ENCODE measurements around the gene HOXB8.
A peak's percentile ranks its signal among the peaks of the same experiment; 100 is the strongest.

HOXB8 gene

DNA sequence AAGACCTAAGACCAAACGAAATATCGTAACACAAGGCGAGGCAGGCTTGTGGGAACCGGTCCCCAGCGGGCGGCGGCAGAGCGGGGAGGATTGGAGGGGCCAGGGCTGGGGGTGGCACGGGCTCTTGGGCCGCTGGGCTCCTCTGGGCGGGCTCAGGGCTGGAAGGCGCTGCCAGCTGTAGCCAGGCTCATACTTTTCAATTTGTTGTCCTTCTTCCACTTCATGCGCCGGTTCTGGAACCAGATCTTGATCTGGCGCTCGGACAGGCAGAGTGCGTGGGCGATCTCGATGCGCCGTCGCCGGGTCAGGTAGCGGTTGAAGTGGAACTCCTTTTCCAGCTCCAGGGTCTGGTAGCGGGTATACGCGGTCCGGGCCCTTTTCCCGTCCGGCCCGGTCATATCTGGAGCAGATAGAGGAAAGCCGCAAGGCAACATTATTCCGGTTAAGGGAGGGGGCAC, 23.0 kb downstream of the HOXB8 start:
- DNase-seq, result no peak
- Mint-ChIP-seq H3K27me3 (ENCODE audit: low read depth, poor library complexity) (peaks cover 25% of the 10 kb centered on the region), H3K4me1 (peaks cover 20% of the 10 kb centered on the region), H3K9me3 (peaks cover 4% of the 10 kb centered on the region), H3K27ac (peak overlapping the region; percentile 100), H3K4me3 (peak overlapping the region; percentile 99), H3K36me3 (ENCODE audit: low read depth) (peaks cover 99% of the 10 kb centered on the region)
- no peak for TF ChIP-seq CTCF (IDR thresholded peaks at IDR 0.05)

GRCh38 chr17:48591255-48592056, 23.6 kb downstream of the HOXB8 start:
- peaks cover 19% of the 10 kb centered on the region for H3K4me1 Mint-ChIP-seq
- peaks cover 99% of the 10 kb centered on the region for H3K36me3 Mint-ChIP-seq (ENCODE audit: low read depth)
- no peak for DNase-seq
- peaks cover 4% of the 10 kb centered on the region for H3K9me3 Mint-ChIP-seq
- H3K4me3 Mint-ChIP-seq, result peak overlapping the region; percentile 99
- H3K27ac Mint-ChIP-seq, result peak overlapping the region; percentile 100
- TF ChIP-seq CTCF (IDR thresholded peaks at IDR 0.05), result no peak
- peaks cover 28% of the 10 kb centered on the region for H3K27me3 Mint-ChIP-seq (ENCODE audit: low read depth, poor library complexity)

DNA sequence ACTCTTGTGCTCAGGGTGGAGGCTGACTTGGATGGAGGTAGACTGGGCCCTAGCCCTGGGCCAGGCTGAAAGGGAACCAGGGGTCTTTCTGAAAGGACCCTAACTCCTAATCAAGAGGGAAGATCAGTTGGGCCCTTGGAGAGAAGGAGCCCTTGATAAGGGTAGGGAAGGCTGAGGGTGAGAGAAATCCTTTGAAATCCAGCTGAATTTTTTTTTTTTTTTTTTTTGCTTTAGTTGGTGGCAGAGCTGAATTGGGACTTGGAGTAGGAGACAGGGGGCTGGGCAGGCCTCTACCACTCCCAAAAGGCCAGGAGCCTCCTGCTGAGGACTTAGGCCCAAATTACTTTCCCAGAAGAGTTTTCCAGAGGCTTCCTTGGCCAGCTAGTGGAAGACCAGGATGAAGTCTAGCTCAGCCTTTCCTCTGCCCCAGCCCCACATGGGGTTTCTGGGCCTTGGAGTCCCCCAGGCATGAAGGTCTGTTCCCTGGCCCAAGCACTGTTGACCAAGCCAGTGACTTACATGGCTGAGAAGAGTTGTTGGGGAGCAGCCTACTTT, 24.4 kb downstream of the HOXB8 start:
- Mint-ChIP-seq H3K9me3 (peaks cover 4% of the 10 kb centered on the region), H3K4me1 (peaks cover 11% of the 10 kb centered on the region), H3K4me3 (peak overlapping the region; percentile 99), H3K36me3 (ENCODE audit: low read depth) (peaks cover 99% of the 10 kb centered on the region), H3K27me3 (ENCODE audit: low read depth, poor library complexity) (peaks cover 26% of the 10 kb centered on the region), H3K27ac (peak overlapping the region; percentile 100)
- no peak for DNase-seq
- no peak for TF ChIP-seq CTCF (IDR thresholded peaks at IDR 0.05)

- Mint-ChIP-seq H3K9me3 (peaks cover 4% of the 10 kb centered on the region), H3K36me3 (ENCODE audit: low read depth) (peaks cover 99% of the 10 kb centered on the region), H3K27ac (peak within 1 kb of the TSS; percentile 100), H3K4me1 (peaks cover 7% of the 10 kb centered on the region), H3K4me3 (peak within 1 kb of the TSS; percentile 99), H3K27me3 (ENCODE audit: low read depth, poor library complexity) (peaks cover 23% of the 10 kb centered on the region)
- peak; percentile 80 for DNase-seq
- no peak for TF ChIP-seq CTCF (IDR thresholded peaks at IDR 0.05)
Observed at GRCh38 chr17:48589831-48590606, 25.1 kb downstream of the HOXB8 start, which contains the start of gene HOXB3. Gene HOXB3, minus strand, starts transcription at chr17:48590241. Its CDS starts 37,767 bp downstream, at chr17:48552474.

DNA sequence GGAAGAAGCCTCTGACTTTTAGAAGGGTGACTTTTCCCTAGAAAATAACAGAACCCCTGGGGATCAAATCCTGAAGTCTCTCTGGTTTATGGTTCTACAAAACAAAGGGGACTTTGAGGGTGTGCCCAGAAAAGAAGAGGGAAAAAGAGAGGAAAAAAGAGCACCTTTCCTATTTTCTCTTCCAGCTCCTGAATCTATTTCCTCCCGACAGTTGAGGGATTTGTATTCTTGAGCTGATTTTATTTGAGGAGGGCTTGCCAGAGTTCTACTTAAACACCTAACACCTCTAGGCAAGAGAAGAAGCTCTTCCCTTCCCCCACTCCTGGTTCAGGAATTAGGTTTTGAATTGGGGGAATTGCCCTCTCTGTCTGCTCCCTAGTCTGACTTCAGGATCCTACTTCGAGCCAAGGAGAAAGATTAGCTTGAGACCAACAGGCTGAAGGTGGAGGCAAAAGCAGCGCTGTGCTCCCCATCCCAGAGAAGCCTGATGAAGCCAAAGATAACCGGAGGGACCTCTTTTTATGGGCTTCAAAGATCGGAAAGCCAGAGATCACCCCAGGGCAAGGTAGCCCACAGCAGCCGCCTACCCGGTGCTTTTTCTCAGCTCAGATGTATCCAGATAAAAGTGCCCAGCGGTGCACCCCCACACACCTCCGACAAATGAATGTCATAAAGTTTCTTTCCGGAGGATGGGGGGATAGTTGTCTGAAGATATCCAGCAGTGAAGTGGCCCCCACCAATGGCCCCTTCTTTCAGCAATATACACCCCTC, 25.8 kb downstream of the HOXB8 start:
- no peak for DNase-seq
- peak overlapping the region; percentile 99 for H3K4me3 Mint-ChIP-seq
- peaks cover 10% of the 10 kb centered on the region for H3K4me1 Mint-ChIP-seq
- H3K27me3 Mint-ChIP-seq (ENCODE audit: low read depth, poor library complexity), result peaks cover 19% of the 10 kb centered on the region
- H3K27ac Mint-ChIP-seq, result peak overlapping the region; percentile 100
- H3K9me3 Mint-ChIP-seq, result peaks cover 4% of the 10 kb centered on the region
- H3K36me3 Mint-ChIP-seq (ENCODE audit: low read depth), result peaks cover 100% of the 10 kb centered on the region
- TF ChIP-seq CTCF (IDR thresholded peaks at IDR 0.05), result no peak
